Caco-2 (cell line): Measurements from ENCODE around the gene CDK14. TPM values are rescaled to one million over a fixed set of nuclear protein-coding genes. Genes with fewer than 3 reads are reported as not detected.

Experiments used
- BruUV-seq: library from RNA; stranded (reverse); fragments of 400-500 nt; replicated peaks from 2 replicates; lab custom pipeline; 2021; lab: Mats Ljungman, UMichigan
- CTCF ChIA-PET: fragments of 300-600 bp; sonication (Branson Sonifier 250); formaldehyde crosslinking; loops from one replicate; lab custom pipeline; 2022; ENCODE audit warnings: antibody characterized with exemption; lab: Charles Lee
- POLR2A ChIA-PET: fragments of 300-600 bp; sonication (Branson Sonifier 250); formaldehyde crosslinking; loops from one replicate; lab custom pipeline; 2022; ENCODE audit warnings: antibody characterized with exemption; lab: Charles Lee
- DNase-seq, 2 experiments: peaks; one replicate each; pipeline versions ENCODE4 v3.0.0 to v3.0.0-alpha.2; 2020 to 2022
- H3K27me3 ChIP-seq: replicated peaks from 2 replicates; pipeline ENCODE4 v1.6.0; 2011; ENCODE audit warnings: low read length; ENCODE audit not compliant: control insufficient read depth, insufficient read depth
- H3K36me3 ChIP-seq: 2 replicates; pipeline ENCODE4 v1.5.1; 2011; ENCODE audit warnings: low read length; ENCODE audit not compliant: control insufficient read depth, insufficient read depth
- H3K4me1 ChIP-seq: fragments of 250-450 bp; sonication (Bioruptor Pico); 2 replicates; pipeline ENCODE4 v1.5.1; 2020; ENCODE audit warnings: mild to moderate bottlenecking
- H3K4me3 ChIP-seq: 2 replicates; pipeline ENCODE4 v1.5.1; 2011; ENCODE audit warnings: low read depth, mild to moderate bottlenecking, control low read depth, low read length
- H3K9me3 ChIP-seq: fragments of 250-450 bp; sonication (Bioruptor Pico); 2 replicates; pipeline ENCODE4 v1.5.1; 2020; ENCODE audit warnings: mild to moderate bottlenecking, moderate library complexity
- H3K27ac Mint-ChIP-seq: one replicate; pipeline ENCODE4 v1.8.0; 2022; ENCODE audit warnings: mixed read lengths; ENCODE audit not compliant: unreplicated experiment
- H3K27me3 Mint-ChIP-seq: one replicate; pipeline ENCODE4 v1.8.0; 2022; ENCODE audit warnings: mixed read lengths; ENCODE audit not compliant: insufficient read depth, unreplicated experiment
- H3K36me3 Mint-ChIP-seq: one replicate; pipeline ENCODE4 v1.8.0; 2022; ENCODE audit warnings: mild to moderate bottlenecking, mixed read lengths; ENCODE audit not compliant: insufficient read depth, unreplicated experiment
- H3K4me1 Mint-ChIP-seq: one replicate; pipeline ENCODE4 v1.8.0; 2022; ENCODE audit warnings: low read depth, mixed read lengths; ENCODE audit not compliant: unreplicated experiment
- H3K4me3 Mint-ChIP-seq: one replicate; pipeline ENCODE4 v1.8.0; 2022; ENCODE audit warnings: mild to moderate bottlenecking, moderate library complexity, mixed read lengths; ENCODE audit not compliant: unreplicated experiment
- H3K9me3 Mint-ChIP-seq: one replicate; pipeline ENCODE4 v1.8.0; 2022; ENCODE audit warnings: mixed read lengths; ENCODE audit not compliant: unreplicated experiment
- CTCF ChIP-seq, 2 experiments: fragments of 200-600 bp in 1 of 2; IDR thresholded peaks; 1 replicate in 1 of 2; 2 replicates in 1 of 2; pipeline versions ENCODE4 v1.5.1 to v1.8.0; 2011 to 2022; ENCODE audit warnings: antibody characterized with exemption in 1 of 2, control low read depth in 1 of 2, inconsistent platforms in 1 of 2, low read depth in 1 of 2, low read length in 1 of 2, mild to moderate bottlenecking in 1 of 2, moderate library complexity in 1 of 2; ENCODE audit not compliant: insufficient read depth in 1 of 2, severe bottlenecking in 1 of 2, unreplicated experiment in 1 of 2
- intact Hi-C: fragments of 100-400 bp; cut with micrococcal nuclease; formaldehyde crosslinking; loops from one replicate; pipeline ENCODE4 v1.10.0; 2022; ENCODE audit not compliant: unreplicated experiment
- total RNA-seq: library from RNA; stranded (reverse); gene quantifications from 2 replicates; pipeline ENCODE4 v1.2.3, GENCODE V29; 2022

Gene CDK14
- total RNA-seq, 1 experiment from 2014 or later: 18.2 TPM

GRCh38 chr7:91248996-91249395 is 652.9 kb downstream of the CDK14 start:
- Mint-ChIP-seq H3K9me3 (no peaks in the 10 kb centered on the region), H3K4me3 (no peak overlapping the region), H3K36me3 (no peaks in the 10 kb centered on the region), H3K4me1 (no peaks in the 10 kb centered on the region), H3K27me3 (peaks cover 11% of the 10 kb centered on the region), H3K27ac (no peak overlapping the region)
- DNase-seq: no peak
- Histone ChIP-seq H3K36me3 (no peaks in the 10 kb centered on the region), H3K4me3 (no peak overlapping the region), H3K4me1 (no peaks in the 10 kb centered on the region), H3K27me3 (no peaks in the 10 kb centered on the region; the same call in 1 of the 2 replicates), H3K9me3 (no peaks in the 10 kb centered on the region)
- POLR2A ChIA-PET: no interaction called here
- CTCF ChIA-PET: no interaction called here
- no peak for TF ChIP-seq CTCF (IDR thresholded peaks at IDR 0.05; ENCODE audit: insufficient read depth in 1 of 2, low read depth in 1 of 2, low read length in 1 of 2, severe bottlenecking in 1 of 2, unreplicated experiment in 1 of 2)
- BruUV-seq: no TSS peak
- intact Hi-C loops: no loop called here

GRCh38 chr7:91249506-91250233 is 653.5 kb downstream of the CDK14 start:
- DNase-seq: no peak
- Histone ChIP-seq H3K4me1 (no peaks in the 10 kb centered on the region), H3K9me3 (no peaks in the 10 kb centered on the region), H3K36me3 (no peaks in the 10 kb centered on the region), H3K27me3 (no peaks in the 10 kb centered on the region; the same call in 1 of the 2 replicates), H3K4me3 (no peak overlapping the region)
- BruUV-seq: no TSS peak
- Mint-ChIP-seq H3K4me3 (no peak overlapping the region), H3K27me3 (peaks cover 10% of the 10 kb centered on the region), H3K27ac (no peak overlapping the region), H3K36me3 (no peaks in the 10 kb centered on the region), H3K4me1 (no peaks in the 10 kb centered on the region), H3K9me3 (no peaks in the 10 kb centered on the region)
- CTCF ChIA-PET: no interaction called here
- POLR2A ChIA-PET: interaction anchor here (0.7 kb wide), 1 partner anchor 18 kb away, joined by 5 read pairs; no protein-coding TSS in a partner anchor
- TF ChIP-seq CTCF (IDR thresholded peaks at IDR 0.05; ENCODE audit: insufficient read depth in 1 of 2, low read depth in 1 of 2, low read length in 1 of 2, severe bottlenecking in 1 of 2, unreplicated experiment in 1 of 2): no peak
- intact Hi-C loops: no loop called here

- BruUV-seq: no TSS peak
- TF ChIP-seq CTCF (IDR thresholded peaks at IDR 0.05; ENCODE audit: insufficient read depth in 1 of 2, low read depth in 1 of 2, low read length in 1 of 2, severe bottlenecking in 1 of 2, unreplicated experiment in 1 of 2): no peak
- no peaks in the 10 kb centered on the region; the same call in 1 of the 2 replicates for H3K9me3 ChIP-seq
- H3K4me3 Mint-ChIP-seq: no peak overlapping the region
- no peaks in the 10 kb centered on the region for H3K36me3 ChIP-seq
- H3K4me1 ChIP-seq: no peaks in the 10 kb centered on the region
- H3K36me3 Mint-ChIP-seq: no peaks in the 10 kb centered on the region
- H3K27me3 Mint-ChIP-seq: peaks cover 12% of the 10 kb centered on the region
- DNase-seq: no peak
- intact Hi-C loops: no loop called here
- H3K4me1 Mint-ChIP-seq: no peaks in the 10 kb centered on the region
- H3K9me3 Mint-ChIP-seq: peaks cover 5% of the 10 kb centered on the region
- ChIA-PET POLR2A (no interaction called here), CTCF (no interaction called here)
- no peak overlapping the region for H3K4me3 ChIP-seq
- no peak overlapping the region for H3K27ac Mint-ChIP-seq
- H3K27me3 ChIP-seq: no peaks in the 10 kb centered on the region; the same call in 1 of the 2 replicates
Observed at GRCh38 chr7:91250706-91251105, 654.6 kb downstream of the CDK14 start.
